BLaER1 treated with 17β-estradiol and CSF1 and Interleukin-3, amounts not matched to agents 10 nM and 100 nM (cell line): ENCODE data around the gene SPOCK3.
"Not testable (repeated sequence)": the region's sequence is repeated elsewhere in the genome, so short reads cannot be mapped to it uniquely, and the experiment has no call there.

Experiments used
- H3K27ac ChIP-seq, 11 experiments: shearing (Covaris generic); formaldehyde crosslinking; 2 replicates each; pipeline ENCODE4 v1.8.1; 2022
- H3K27me3 ChIP-seq, 11 experiments: shearing (Covaris generic); formaldehyde crosslinking; 2 replicates each; pipeline ENCODE4 v1.8.1; 2022
- H3K36me3 ChIP-seq, 11 experiments: shearing (Covaris generic); formaldehyde crosslinking; 2 replicates each; pipeline ENCODE4 v1.8.1; 2022
- H3K4me1 ChIP-seq, 10 experiments: shearing (Covaris generic); formaldehyde crosslinking; 2 replicates each; pipeline ENCODE4 v1.8.1; 2022
- H3K4me2 ChIP-seq, 11 experiments: shearing (Covaris generic); formaldehyde crosslinking; 2 replicates each; pipeline ENCODE4 v1.8.1; 2022
- H3K4me3 ChIP-seq, 10 experiments: shearing (Covaris generic); formaldehyde crosslinking; 2 replicates each; pipeline ENCODE4 v1.8.1; 2022
- H3K9ac ChIP-seq, 11 experiments: shearing (Covaris generic); formaldehyde crosslinking; 2 replicates each; pipeline ENCODE4 v1.8.1; 2022
- H3K9me3 ChIP-seq, 11 experiments: shearing (Covaris generic); formaldehyde crosslinking; replicated peaks in 1 of 11; 2 replicates each; pipeline ENCODE4 v1.8.1; 2022
- H4K20me1 ChIP-seq, 11 experiments: shearing (Covaris generic); formaldehyde crosslinking; 2 replicates each; pipeline ENCODE4 v1.8.1; 2022
- Cebpa-rat ChIP-seq, 11 experiments: shearing (Covaris generic); IDR thresholded peaks; 2 replicates each; pipeline ENCODE4 v1.8.1; 2022

The SPOCK3 gene

GRCh38 chr4:166895771-166896170, 338.5 kb downstream of the SPOCK3 start:
- no peaks in the 10 kb centered on the region for H3K36me3 ChIP-seq
- peaks cover 0 to 11% (median 9%) of the 10 kb centered on the region in 10 experiments; a peak in 11 of 20 replicates for H3K4me1 ChIP-seq
- no peak overlapping the region for H3K4me3 ChIP-seq
- peak overlapping the region in 7 of 11 experiments; percentile 25 to 56 (median 43); a peak in 11 of 22 replicates for H3K4me2 ChIP-seq
- no peak for TF ChIP-seq Cebpa-rat (IDR thresholded peaks at IDR 0.05)
- H3K9ac ChIP-seq = no peak overlapping the region
- H3K27me3 ChIP-seq = no peaks in the 10 kb centered on the region
- no peak overlapping the region for H3K27ac ChIP-seq
- H3K9me3 ChIP-seq = no peaks in the 10 kb centered on the region
- no peaks in the 10 kb centered on the region for H4K20me1 ChIP-seq

GRCh38 chr4:166887457-166887856, 346.8 kb downstream of the SPOCK3 start:
- H3K9me3 ChIP-seq = no peaks in the 10 kb centered on the region
- H3K4me3 ChIP-seq = no peak overlapping the region
- no peak overlapping the region for H3K9ac ChIP-seq
- H3K4me2 ChIP-seq = no peak overlapping the region
- no peaks in the 10 kb centered on the region for H3K4me1 ChIP-seq
- no peaks in the 10 kb centered on the region for H3K27me3 ChIP-seq
- TF ChIP-seq Cebpa-rat (IDR thresholded peaks at IDR 0.05) = no peak
- no peaks in the 10 kb centered on the region for H4K20me1 ChIP-seq
- H3K27ac ChIP-seq = no peak overlapping the region
- H3K36me3 ChIP-seq = no peaks in the 10 kb centered on the region

GRCh38 chr4:166886718-166887117, 347.6 kb downstream of the SPOCK3 start:
- no peak for TF ChIP-seq Cebpa-rat (IDR thresholded peaks at IDR 0.05)
- no peaks in the 10 kb centered on the region for H3K36me3 ChIP-seq
- no peak overlapping the region for H3K4me3 ChIP-seq
- no peaks in the 10 kb centered on the region for H3K9me3 ChIP-seq
- no peaks in the 10 kb centered on the region for H4K20me1 ChIP-seq
- H3K9ac ChIP-seq = no peak overlapping the region
- no peak overlapping the region for H3K27ac ChIP-seq
- no peaks in the 10 kb centered on the region for H3K27me3 ChIP-seq
- no peaks in the 10 kb centered on the region for H3K4me1 ChIP-seq
- H3K4me2 ChIP-seq = no peak overlapping the region

GRCh38 chr4:166882221-166882620, 352.1 kb downstream of the SPOCK3 start:
- Histone ChIP-seq H3K9ac (no peak overlapping the region), H4K20me1 (no peaks in the 10 kb centered on the region; a peak in 1 of 22 replicates), H3K27ac (no peak overlapping the region), H3K36me3 (no peaks in the 10 kb centered on the region), H3K4me3 (no peak overlapping the region), H3K27me3 (no peaks in the 10 kb centered on the region), H3K4me1 (no peaks in the 10 kb centered on the region), H3K9me3 (no peaks in the 10 kb centered on the region), H3K4me2 (no peak overlapping the region)
- TF ChIP-seq Cebpa-rat (IDR thresholded peaks at IDR 0.05) = no peak

GRCh38 chr4:166875821-166876220, 358.5 kb downstream of the SPOCK3 start:
- Histone ChIP-seq H3K4me1 (no peaks in the 10 kb centered on the region), H3K9ac (no peak overlapping the region), H3K4me2 (no peak overlapping the region), H3K4me3 (no peak overlapping the region), H3K27ac (no peak overlapping the region), H3K9me3 (no peaks in the 10 kb centered on the region), H3K36me3 (no peaks in the 10 kb centered on the region), H4K20me1 (no peaks in the 10 kb centered on the region; a peak in 1 of 22 replicates), H3K27me3 (no peaks in the 10 kb centered on the region)
- no peak for TF ChIP-seq Cebpa-rat (IDR thresholded peaks at IDR 0.05)

- Histone ChIP-seq H3K9ac (no peak overlapping the region), H4K20me1 (no peaks in the 10 kb centered on the region), H3K27me3 (no peaks in the 10 kb centered on the region), H3K36me3 (no peaks in the 10 kb centered on the region), H3K4me1 (no peaks in the 10 kb centered on the region), H3K4me2 (no peak overlapping the region), H3K27ac (no peak overlapping the region), H3K9me3 (no peaks in the 10 kb centered on the region), H3K4me3 (no peak overlapping the region)
- no peak for TF ChIP-seq Cebpa-rat (IDR thresholded peaks at IDR 0.05)
Observed at GRCh38 chr4:166862032-166862431, 372.3 kb downstream of the SPOCK3 start.

GRCh38 chr4:166850398-166850797, 383.9 kb downstream of the SPOCK3 start:
- H3K9ac ChIP-seq, H3K27me3 ChIP-seq, H3K36me3 ChIP-seq, H3K4me2 ChIP-seq, H4K20me1 ChIP-seq, H3K27ac ChIP-seq, H3K4me1 ChIP-seq, H3K9me3 ChIP-seq, H3K4me3 ChIP-seq: not testable (repeated sequence)

GRCh38 chr4:166846939-166847338, 387.4 kb downstream of the SPOCK3 start:
- Histone ChIP-seq H3K4me3 (no peak overlapping the region), H4K20me1 (no peaks in the 10 kb centered on the region), H3K9ac (no peak overlapping the region), H3K9me3 (peaks cover 12 to 17% (median 13%) of the 10 kb centered on the region in 11 experiments), H3K36me3 (no peaks in the 10 kb centered on the region; a peak in 1 of 22 replicates), H3K27me3 (no peaks in the 10 kb centered on the region), H3K4me1 (no peaks in the 10 kb centered on the region), H3K27ac (no peak overlapping the region), H3K4me2 (no peak overlapping the region)
- TF ChIP-seq Cebpa-rat (IDR thresholded peaks at IDR 0.05) = no peak

- no peak overlapping the region for H3K4me2 ChIP-seq
- H3K9ac ChIP-seq = no peak overlapping the region
- H3K36me3 ChIP-seq = no peaks in the 10 kb centered on the region; a peak in 1 of 22 replicates
- peaks cover 16 to 31% (median 20%) of the 10 kb centered on the region in 11 experiments for H3K9me3 ChIP-seq
- no peak for TF ChIP-seq Cebpa-rat (IDR thresholded peaks at IDR 0.05)
- H3K4me3 ChIP-seq = no peak overlapping the region
- H4K20me1 ChIP-seq = no peaks in the 10 kb centered on the region
- H3K4me1 ChIP-seq = peaks cover 12 to 20% (median 17%) of the 10 kb centered on the region in 10 experiments
- no peaks in the 10 kb centered on the region for H3K27me3 ChIP-seq
- H3K27ac ChIP-seq = no peak overlapping the region
Observed at GRCh38 chr4:166842795-166843261, 391.5 kb downstream of the SPOCK3 start.

- peak overlapping the region; percentile 39 to 89 (median 68) for H3K4me2 ChIP-seq
- H3K27me3 ChIP-seq = no peaks in the 10 kb centered on the region
- H3K4me3 ChIP-seq = no peak overlapping the region
Observed at GRCh38 chr4:166839615-166840251, 394.6 kb downstream of the SPOCK3 start.

More at GRCh38 chr4:166839615-166840251, 394.6 kb downstream of the SPOCK3 start:
- peaks cover 12 to 20% (median 17%) of the 10 kb centered on the region in 10 experiments for H3K4me1 ChIP-seq
- no peaks in the 10 kb centered on the region; a peak in 1 of 22 replicates for H3K36me3 ChIP-seq
- no peak for TF ChIP-seq Cebpa-rat (IDR thresholded peaks at IDR 0.05)
- H3K9ac ChIP-seq = no peak overlapping the region
- no peak overlapping the region for H3K27ac ChIP-seq
- H4K20me1 ChIP-seq = no peaks in the 10 kb centered on the region
- peaks cover 16 to 32% (median 20%) of the 10 kb centered on the region in 11 experiments for H3K9me3 ChIP-seq
